NCI-H446 treated with DMSO at 0.1 percent for 48 hours (cell line): ENCODE measurements around the gene USPL1.
A peak's percentile ranks its signal among the peaks of the same experiment; 100 is the strongest.
"Not testable (repeated sequence)": the region's sequence is repeated elsewhere in the genome, so short reads cannot be mapped to it uniquely, and the experiment has no call there.

Source experiments
- DNase-seq: peaks from one replicate; lab custom pipeline; 2025; lab: John Stamatoyannopoulos, UW

USPL1 gene

GRCh38 chr13:30617315-30618185 lies at the start of gene USPL1:
TSS of gene USPL1 (plus strand) at chr13:30617920. CDS start at chr13:30621141, 3,221 bp downstream.
- DNase-seq: peak; percentile 97

GRCh38 chr13:30569901-30570576 lies 47.7 kb upstream of the USPL1 start:
- DNase-seq: no peak

- DNase-seq: no peak
Observed at GRCh38 chr13:30570691-30571090, 47.0 kb upstream of the USPL1 start.

GRCh38 chr13:30572859-30573275 lies 44.9 kb upstream of the USPL1 start:
- DNase-seq: no peak

GRCh38 chr13:30576528-30576927 lies 41.2 kb upstream of the USPL1 start:
- no peak for DNase-seq

- DNase-seq: no peak
Observed at GRCh38 chr13:30577401-30577852, 40.3 kb upstream of the USPL1 start.

GRCh38 chr13:30580852-30581502 lies 36.7 kb upstream of the USPL1 start:
- no peak for DNase-seq

- no peak for DNase-seq
Observed at GRCh38 chr13:30581582-30581981, 36.1 kb upstream of the USPL1 start.

- DNase-seq: no peak
Observed at GRCh38 chr13:30584051-30584731, 33.5 kb upstream of the USPL1 start.

- no peak for DNase-seq
Observed at GRCh38 chr13:30585748-30586262, 31.9 kb upstream of the USPL1 start.

- no peak for DNase-seq
Observed at GRCh38 chr13:30587231-30587630, 30.5 kb upstream of the USPL1 start.

- no peak for DNase-seq
Observed at GRCh38 chr13:30587739-30588138, 30.0 kb upstream of the USPL1 start.

GRCh38 chr13:30593001-30593400 lies 24.7 kb upstream of the USPL1 start:
- no peak for DNase-seq

GRCh38 chr13:30600496-30600895 lies 17.2 kb upstream of the USPL1 start:
- no peak for DNase-seq

- no peak for DNase-seq
Observed at GRCh38 chr13:30601836-30602235, 15.9 kb upstream of the USPL1 start.

- DNase-seq: no peak
Observed at GRCh38 chr13:30605052-30605451, 12.7 kb upstream of the USPL1 start.

- DNase-seq: not testable (repeated sequence)
Observed at GRCh38 chr13:30607186-30607585, 10.5 kb upstream of the USPL1 start.

GRCh38 chr13:30607908-30608307 lies 9.8 kb upstream of the USPL1 start:
- no peak for DNase-seq

- no peak for DNase-seq
Observed at GRCh38 chr13:30608364-30608763, 9.4 kb upstream of the USPL1 start.

- DNase-seq: no peak
Observed at GRCh38 chr13:30610311-30610710, 7.4 kb upstream of the USPL1 start.

- no peak for DNase-seq
Observed at GRCh38 chr13:30615481-30615865, 2.2 kb upstream of the USPL1 start.
